IMR-90 (cell line): ENCODE data around the gene VGF. TPM values are rescaled to one million over a fixed set of nuclear protein-coding genes. Genes with fewer than 3 reads are reported as not detected.

Experiments
- polyA plus RNA-seq, 3 experiments: library from polyadenylated mRNA; depleted of rRNA; stranded (reverse); fragments of >200 nt; gene quantifications; 2 replicates each; pipeline ENCODE4 v1.2.3, GENCODE V29; 2012; ENCODE audit warnings: low replicate concordance in 1 of 3
- total RNA-seq: library from RNA; depleted of rRNA; stranded (reverse); fragments of >200 nt; gene quantifications from 2 replicates; pipeline ENCODE4 v1.2.3, GENCODE V29; 2012
- TF ChIP-seq, protein P1 (sequence below): conservative IDR thresholded peaks from 2 replicates; pipeline ENCODE4 v1.5.1; 2012; ENCODE audit warnings: mild to moderate bottlenecking, low read depth, low read length, improper control_type of control experiment

VGF gene
- total and polyA plus RNA-seq, 2 of the 4 experiments (the other 2 are of a cell fraction): 0.18 to 0.50 TPM

DNA sequence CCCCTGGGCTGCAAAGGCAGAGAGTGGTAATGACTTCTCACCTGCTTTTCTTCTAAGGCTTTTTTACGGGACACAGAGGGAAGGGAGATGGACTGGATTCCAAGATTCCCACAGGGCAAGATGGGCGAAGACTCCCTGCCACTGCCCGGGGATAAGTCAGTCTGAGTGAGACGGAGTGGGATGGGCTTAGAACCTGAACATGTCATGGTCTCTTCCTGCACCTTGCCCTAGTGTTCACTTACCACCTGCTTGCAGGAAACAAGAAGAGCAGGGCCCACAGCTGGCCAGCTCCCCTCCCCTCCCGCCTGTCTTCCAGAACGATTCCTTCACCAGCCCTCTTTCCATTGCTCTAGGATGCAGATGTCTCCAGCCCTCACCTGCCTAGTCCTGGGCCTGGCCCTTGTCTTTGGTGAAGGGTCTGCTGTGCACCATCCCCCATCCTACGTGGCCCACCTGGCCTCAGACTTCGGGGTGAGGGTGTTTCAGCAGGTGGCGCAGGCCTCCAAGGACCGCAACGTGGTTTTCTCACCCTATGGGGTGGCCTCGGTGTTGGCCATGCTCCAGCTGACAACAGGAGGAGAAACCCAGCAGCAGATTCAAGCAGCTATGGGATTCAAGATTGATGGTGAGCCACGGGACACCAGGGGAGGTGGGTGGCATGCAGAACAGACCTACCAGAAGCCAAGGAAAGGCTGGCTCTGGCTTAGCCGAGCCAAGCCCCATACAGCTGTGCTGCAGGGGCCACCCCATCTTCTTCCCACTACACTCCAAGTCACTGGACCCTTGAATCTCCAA is 37.1 kb downstream of the VGF start (continued):
- TF ChIP-seq, protein P1, sequence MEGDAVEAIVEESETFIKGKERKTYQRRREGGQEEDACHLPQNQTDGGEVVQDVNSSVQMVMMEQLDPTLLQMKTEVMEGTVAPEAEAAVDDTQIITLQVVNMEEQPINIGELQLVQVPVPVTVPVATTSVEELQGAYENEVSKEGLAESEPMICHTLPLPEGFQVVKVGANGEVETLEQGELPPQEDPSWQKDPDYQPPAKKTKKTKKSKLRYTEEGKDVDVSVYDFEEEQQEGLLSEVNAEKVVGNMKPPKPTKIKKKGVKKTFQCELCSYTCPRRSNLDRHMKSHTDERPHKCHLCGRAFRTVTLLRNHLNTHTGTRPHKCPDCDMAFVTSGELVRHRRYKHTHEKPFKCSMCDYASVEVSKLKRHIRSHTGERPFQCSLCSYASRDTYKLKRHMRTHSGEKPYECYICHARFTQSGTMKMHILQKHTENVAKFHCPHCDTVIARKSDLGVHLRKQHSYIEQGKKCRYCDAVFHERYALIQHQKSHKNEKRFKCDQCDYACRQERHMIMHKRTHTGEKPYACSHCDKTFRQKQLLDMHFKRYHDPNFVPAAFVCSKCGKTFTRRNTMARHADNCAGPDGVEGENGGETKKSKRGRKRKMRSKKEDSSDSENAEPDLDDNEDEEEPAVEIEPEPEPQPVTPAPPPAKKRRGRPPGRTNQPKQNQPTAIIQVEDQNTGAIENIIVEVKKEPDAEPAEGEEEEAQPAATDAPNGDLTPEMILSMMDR: no peak
